HG03280 (cell line): ENCODE results near the gene E2F3.
A peak's percentile ranks its signal among the peaks of the same experiment; 100 is the strongest.

Experiments
- ATAC-seq: cut with Tn5 transposase; IDR thresholded peaks from one replicate; pipeline ENCODE4 v1.9.1; 2021; ENCODE audit warnings: mild to moderate bottlenecking, moderate library complexity; ENCODE audit not compliant: unreplicated experiment

The E2F3 gene

GRCh38 chr6:20401205-20402091 is at the start of gene E2F3:
E2F3 (plus strand) TSS chr6:20401879; CDS start chr6:20402233, 354 bp downstream.
- ATAC-seq, result peak; percentile 88

- no peak for ATAC-seq
Observed at GRCh38 chr6:20352346-20352745, 49.3 kb upstream of the E2F3 start.

GRCh38 chr6:20353134-20353533 is 48.5 kb upstream of the E2F3 start:
- no peak for ATAC-seq

- no peak for ATAC-seq
Observed at GRCh38 chr6:20354366-20354765, 47.3 kb upstream of the E2F3 start.

- no peak for ATAC-seq
Observed at GRCh38 chr6:20360471-20361119, 41.1 kb upstream of the E2F3 start.

GRCh38 chr6:20362623-20363022 is 39.1 kb upstream of the E2F3 start:
- no peak for ATAC-seq

- no peak for ATAC-seq
Observed at GRCh38 chr6:20364327-20364726, 37.4 kb upstream of the E2F3 start.

GRCh38 chr6:20365456-20365855 is 36.2 kb upstream of the E2F3 start:
- ATAC-seq, result no peak

- ATAC-seq, result no peak
Observed at GRCh38 chr6:20366082-20366830, 35.4 kb upstream of the E2F3 start.

- no peak for ATAC-seq
Observed at GRCh38 chr6:20367743-20368485, 33.8 kb upstream of the E2F3 start.

- ATAC-seq, result no peak
Observed at GRCh38 chr6:20370393-20370792, 31.3 kb upstream of the E2F3 start.

- ATAC-seq, result no peak
Observed at GRCh38 chr6:20370801-20371200, 30.9 kb upstream of the E2F3 start.

GRCh38 chr6:20375436-20375835 is 26.2 kb upstream of the E2F3 start:
- ATAC-seq, result no peak

GRCh38 chr6:20377623-20378265 is 23.9 kb upstream of the E2F3 start:
- ATAC-seq, result no peak

GRCh38 chr6:20379231-20379630 is 22.4 kb upstream of the E2F3 start:
- ATAC-seq, result no peak

GRCh38 chr6:20386218-20386617 is 15.5 kb upstream of the E2F3 start:
- ATAC-seq, result no peak

- ATAC-seq, result no peak
Observed at GRCh38 chr6:20389066-20389465, 12.6 kb upstream of the E2F3 start.

- no peak for ATAC-seq
Observed at GRCh38 chr6:20393297-20393696, 8.4 kb upstream of the E2F3 start.

- no peak for ATAC-seq
Observed at GRCh38 chr6:20399518-20399917, 2.2 kb upstream of the E2F3 start.

GRCh38 chr6:20400456-20401204 is 1.0 kb upstream of the E2F3 start:
- ATAC-seq, result no peak
